ENCODE results near the gene SNRPA. TPM values are rescaled to one million over a fixed set of nuclear protein-coding genes. Genes with fewer than 3 reads are reported as not detected.
A peak's percentile ranks its signal among the peaks of the same experiment; 100 is the strongest.

SNRPA gene
- total and polyA plus RNA-seq, 2 of the 8 experiments (the other 6 are each of a cell fraction or from before 2014, with no cell fraction given): 201 to 202 TPM

DNA sequence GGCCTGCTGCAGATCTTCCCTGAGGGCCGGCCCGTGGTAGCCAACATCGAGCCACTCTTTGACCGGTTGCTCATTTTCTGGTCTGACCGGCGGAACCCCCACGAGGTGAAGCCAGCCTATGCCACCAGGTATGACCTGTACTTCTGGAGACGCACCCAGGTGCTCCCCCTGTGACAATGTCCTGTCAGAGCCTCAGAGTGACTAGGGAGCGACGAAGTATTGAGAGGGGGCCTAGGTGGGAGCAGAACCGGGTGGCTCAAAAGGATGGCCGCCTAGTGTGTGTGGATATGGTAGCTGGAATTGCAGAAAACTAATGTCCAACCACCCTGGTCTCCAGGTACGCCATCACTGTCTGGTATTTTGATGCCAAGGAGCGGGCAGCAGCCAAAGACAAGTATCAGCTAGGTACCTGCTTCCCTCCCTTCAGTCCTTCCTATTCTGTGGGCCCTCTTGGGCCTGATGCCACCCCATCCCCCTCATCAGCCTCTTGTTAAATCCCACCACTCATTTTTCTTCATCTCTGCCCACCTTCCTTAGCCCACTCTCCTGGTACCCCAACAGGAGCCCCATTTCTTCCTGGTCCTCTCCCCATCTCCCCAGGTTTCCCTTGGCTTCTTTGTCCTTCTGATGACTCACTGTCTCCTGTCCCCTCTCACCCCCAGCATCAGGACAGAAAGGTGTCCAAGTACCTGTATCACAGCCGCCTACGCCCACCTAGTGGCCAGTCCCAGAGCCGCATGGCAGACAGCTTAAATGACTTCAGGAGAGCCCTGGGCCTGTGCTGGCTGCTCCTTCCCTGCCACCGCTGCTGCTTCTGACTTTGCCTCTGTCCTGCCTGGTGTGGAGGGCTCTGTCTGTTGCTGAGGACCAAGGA, 56.4 kb downstream of the SNRPA start:
- TF ChIP-seq NANOG (IDR thresholded peaks at IDR 0.05; ENCODE audit: insufficient read depth, low read depth, low read length, poor library complexity, severe bottlenecking): no peak
- peak; percentile 60 to 70 for TF ChIP-seq RAD21 (IDR thresholded peaks at IDR 0.05 in 1 of 2, conservative IDR thresholded peaks at IDR 0.05 in 1 of 2; ENCODE audit: low read depth in 2 of 2, low read length in 2 of 2)
- TF ChIP-seq GTF2F1 (IDR thresholded peaks at IDR 0.05; ENCODE audit: borderline replicate concordance, low read depth, low read length): no peak
- TF ChIP-seq SIN3A (conservative IDR thresholded peaks at IDR 0.05 in 1 of 2, IDR thresholded peaks at IDR 0.05 in 1 of 2; ENCODE audit: low read depth in 1 of 2, low read length in 2 of 2): no peak
- TF ChIP-seq JUND (IDR thresholded peaks at IDR 0.05; ENCODE audit: low read length): peak; percentile 77
- peak; percentile 61 to 68 (median 68) for TF ChIP-seq CTCF (IDR thresholded peaks at IDR 0.05; ENCODE audit: control extremely low read depth in 1 of 3, insufficient read depth in 1 of 3, low read depth in 1 of 3, low read length in 3 of 3)
- DNase-seq (ENCODE audit: low read depth in 1 of 2, low spot score in 2 of 2) (peak in 1 of 2 experiments; percentile 75), FAIRE-seq (no peak)
- no peak overlapping the region for H3K18ac ChIP-seq (ENCODE audit: extremely low read depth, low read length)
- no peak overlapping the region for H2AFZ ChIP-seq (ENCODE audit: low read length)
- WGBS, 2 experiments (ENCODE audit: extremely low coverage in 1 of 2, insufficient coverage in 1 of 2, insufficient read length in 1 of 2, insufficient replicate concordance in 2 of 2, low coverage in 1 of 2, low lambda C conversion rate in 2 of 2, missing lambda C conversion rate in 1 of 2): 78% methylated on average over 18 of the region's 18 CpGs; no CpG with 5 or more reads in 1 of the 2 experiments
- peaks cover 12% of the 10 kb centered on the region; the same call in 1 of the 2 replicates for H3K23me2 ChIP-seq (ENCODE audit: low read depth, low read length)
- no peak overlapping the region for H2BK5ac ChIP-seq (ENCODE audit: low read depth, low read length)
- H2BK15ac ChIP-seq (ENCODE audit: low read length): no peak overlapping the region
- no peak overlapping the region; the same call in 1 of the 2 replicates for H3K27ac ChIP-seq (ENCODE audit: low read depth, low read length)
- no peak overlapping the region for H3K9ac ChIP-seq (replicated peaks in 1 of 4; ENCODE audit: extremely low read depth in 1 of 4, low read depth in 3 of 4, low read length in 3 of 4)
- peaks cover 24% of the 10 kb centered on the region for H3K79me1 ChIP-seq (ENCODE audit: low read depth, low read length)
- no peak overlapping the region for H4K5ac ChIP-seq (ENCODE audit: insufficient read length, low read depth, low read length)
- no peak overlapping the region for H2BK20ac ChIP-seq (ENCODE audit: low read length)
- no peak overlapping the region for H2BK12ac ChIP-seq (ENCODE audit: low read depth, low read length)
- H3K14ac ChIP-seq (ENCODE audit: insufficient read length): no peak overlapping the region
- H3K4me2 ChIP-seq (ENCODE audit: insufficient read depth in 1 of 2, low read depth in 2 of 2, low read length in 2 of 2): no peak overlapping the region; a peak in 2 of 4 replicates
- H2AK5ac ChIP-seq (ENCODE audit: low read depth, low read length): no peak overlapping the region
- H4K20me1 ChIP-seq (replicated peaks in 1 of 2; ENCODE audit: control insufficient read depth in 1 of 2, insufficient read depth in 2 of 2, low read length in 2 of 2): peaks cover 39 to 53% of the 10 kb centered on the region in 2 experiments
- no peaks in the 10 kb centered on the region for H3K9me3 ChIP-seq (ENCODE audit: insufficient read depth in 2 of 2, low read depth in 1 of 2, low read length in 1 of 2)
- peaks cover 3 to 35% (median 13%) of the 10 kb centered on the region in 4 experiments; a peak in 6 of 8 replicates for H3K36me3 ChIP-seq (ENCODE audit: control insufficient read depth in 2 of 4, insufficient read depth in 4 of 4, low read length in 3 of 4)
- no peak overlapping the region for H3K56ac ChIP-seq (replicated peaks; ENCODE audit: insufficient read length, low read depth, low read length)
- peak overlapping the region in 2 of 4 experiments; percentile 22 to 23; a peak in 1 of 8 replicates for H3K4me3 ChIP-seq (ENCODE audit: extremely low read depth in 1 of 4, insufficient read depth in 2 of 4, low read depth in 3 of 4, low read length in 4 of 4)
- peaks cover 0 to 50% of the 10 kb centered on the region in 2 experiments; a peak in 3 of 4 replicates for H3K79me2 ChIP-seq (ENCODE audit: control insufficient read depth in 1 of 2, insufficient read depth in 2 of 2, low read length in 2 of 2)
- no peak overlapping the region; the same call in 1 of the 2 replicates for H4K8ac ChIP-seq (ENCODE audit: extremely low read depth, insufficient read depth, low read length)
- no peak overlapping the region for H2BK120ac ChIP-seq (replicated peaks; ENCODE audit: low read depth, low read length)
- peaks cover 0 to 3% (median 0%) of the 10 kb centered on the region in 4 experiments; a peak in 2 of 7 replicates for H3K27me3 ChIP-seq (replicated peaks in 1 of 4; ENCODE audit: control insufficient read depth in 3 of 4, extremely low read depth in 1 of 4, insufficient read depth in 3 of 4, low read length in 3 of 4)
- H3K4ac ChIP-seq (replicated peaks; ENCODE audit: insufficient read length, low read depth, low read length): no peak overlapping the region
- POLR2A ChIA-PET (ENCODE audit: partially characterized antibody): interaction anchor here (0.7 to 15.7 kb wide), 24 partner anchors 8 to 155 kb away, joined by 3 to 241 read pairs (median 5); partner anchors contain the start of genes ACTMAP, COQ8B, EGLN2 and ITPKC
- H3K4me1 ChIP-seq (replicated peaks in 1 of 4; ENCODE audit: control insufficient read depth in 3 of 4, insufficient read depth in 4 of 4, low read length in 3 of 4): peaks cover 5 to 54% (median 25%) of the 10 kb centered on the region in 4 experiments
- H3K23ac ChIP-seq (ENCODE audit: insufficient read length): no peak overlapping the region
- H4K91ac ChIP-seq (replicated peaks; ENCODE audit: insufficient read length, low read length): no peak overlapping the region
- CTCF ChIA-PET (ENCODE audit: partially characterized antibody): interaction anchor here (0.7 to 4.4 kb wide), 26 partner anchors 9 to 337 kb away, joined by 3 to 26 read pairs (median 5); partner anchors contain the start of genes COQ8B, EGLN2, ITPKC and NUMBL

Data from H1 (cell line).